ENCODE results near the gene GDF3.

DNA sequence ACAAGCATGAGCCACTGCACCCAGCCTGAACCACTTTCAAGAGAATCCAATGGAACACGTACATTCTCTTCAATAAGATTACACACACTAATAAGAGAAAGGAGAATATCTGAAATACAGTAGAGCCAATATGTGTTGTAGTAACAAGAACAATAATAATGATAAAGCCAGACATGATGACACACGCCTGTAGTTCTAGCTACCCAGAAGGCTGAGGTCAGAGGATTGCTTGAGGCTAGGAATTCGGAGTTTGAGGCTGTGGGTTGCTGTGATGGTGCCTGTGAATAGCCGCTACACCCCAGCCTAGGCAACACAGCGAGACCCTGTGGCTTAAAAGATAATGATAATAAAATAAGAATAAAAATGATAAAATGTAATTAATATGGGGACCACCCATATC lies 45.5 kb downstream of the GDF3 start:
- no peak for TF ChIP-seq POLR2A (IDR thresholded peaks at IDR 0.05; ENCODE audit: low read length)
- no peak for TF ChIP-seq RAD21 (conservative IDR thresholded peaks at IDR 0.05 in 1 of 2, IDR thresholded peaks at IDR 0.05 in 1 of 2)
- no peak for TF ChIP-seq MAFK (IDR thresholded peaks at IDR 0.05; ENCODE audit: partially characterized antibody)
- TF ChIP-seq, protein P1, sequence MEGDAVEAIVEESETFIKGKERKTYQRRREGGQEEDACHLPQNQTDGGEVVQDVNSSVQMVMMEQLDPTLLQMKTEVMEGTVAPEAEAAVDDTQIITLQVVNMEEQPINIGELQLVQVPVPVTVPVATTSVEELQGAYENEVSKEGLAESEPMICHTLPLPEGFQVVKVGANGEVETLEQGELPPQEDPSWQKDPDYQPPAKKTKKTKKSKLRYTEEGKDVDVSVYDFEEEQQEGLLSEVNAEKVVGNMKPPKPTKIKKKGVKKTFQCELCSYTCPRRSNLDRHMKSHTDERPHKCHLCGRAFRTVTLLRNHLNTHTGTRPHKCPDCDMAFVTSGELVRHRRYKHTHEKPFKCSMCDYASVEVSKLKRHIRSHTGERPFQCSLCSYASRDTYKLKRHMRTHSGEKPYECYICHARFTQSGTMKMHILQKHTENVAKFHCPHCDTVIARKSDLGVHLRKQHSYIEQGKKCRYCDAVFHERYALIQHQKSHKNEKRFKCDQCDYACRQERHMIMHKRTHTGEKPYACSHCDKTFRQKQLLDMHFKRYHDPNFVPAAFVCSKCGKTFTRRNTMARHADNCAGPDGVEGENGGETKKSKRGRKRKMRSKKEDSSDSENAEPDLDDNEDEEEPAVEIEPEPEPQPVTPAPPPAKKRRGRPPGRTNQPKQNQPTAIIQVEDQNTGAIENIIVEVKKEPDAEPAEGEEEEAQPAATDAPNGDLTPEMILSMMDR (IDR thresholded peaks at IDR 0.05), result no peak
- no peak for TF ChIP-seq BHLHE40 (IDR thresholded peaks at IDR 0.05; ENCODE audit: low read depth, low read length)
- no peak for TF ChIP-seq SMC3 (IDR thresholded peaks at IDR 0.05)
- no peak for TF ChIP-seq HOXB5 (CRISPR knock-in tag; IDR thresholded peaks at IDR 0.05)
- no peak for TF ChIP-seq EP300 (IDR thresholded peaks at IDR 0.05)
- TF ChIP-seq PBX3 (IDR thresholded peaks at IDR 0.05), result no peak
- no peak for TF ChIP-seq CHD4 (IDR thresholded peaks at IDR 0.05; ENCODE audit: borderline replicate concordance)
